NB4 (cell line): ENCODE measurements around the gene FAM221B.

Experiments used
- CTCF ChIP-seq: IDR thresholded peaks from one replicate; pipeline ENCODE4 v1.5.1; 2012; ENCODE audit warnings: low read depth, low read length
- POLR2A ChIP-seq: IDR thresholded peaks from 2 replicates; pipeline ENCODE4 v1.6.1; 2011; ENCODE audit warnings: mild to moderate bottlenecking; ENCODE audit not compliant: insufficient read length; ENCODE audit errors: extremely low read depth
- TF ChIP-seq, protein P1 (sequence below): IDR thresholded peaks from 2 replicates; pipeline ENCODE4 v1.6.1; 2011; ENCODE audit warnings: low read depth, low read length

GRCh38 chr9:35771943-35772342 lies 56.6 kb downstream of the FAM221B start:
- TF ChIP-seq POLR2A (no peak), CTCF (no peak)
- TF ChIP-seq, protein P1, sequence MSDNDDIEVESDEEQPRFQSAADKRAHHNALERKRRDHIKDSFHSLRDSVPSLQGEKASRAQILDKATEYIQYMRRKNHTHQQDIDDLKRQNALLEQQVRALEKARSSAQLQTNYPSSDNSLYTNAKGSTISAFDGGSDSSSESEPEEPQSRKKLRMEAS, result no peak
